GM18868 (cell line): ENCODE measurements around the gene METTL4.
"Not testable (repeated sequence)": the region's sequence is repeated elsewhere in the genome, so short reads cannot be mapped to it uniquely, and the experiment has no call there.

Source experiments
- ATAC-seq: cut with Tn5 transposase; IDR thresholded peaks from one replicate; pipeline ENCODE4 v1.9.1; 2021; ENCODE audit warnings: mild to moderate bottlenecking, moderate library complexity; ENCODE audit not compliant: unreplicated experiment

The METTL4 gene

GRCh38 chr18:2564373-2564772 is 6.9 kb downstream of the METTL4 start:
- ATAC-seq = no peak

- ATAC-seq = no peak
These were observed 12.1 kb downstream of the METTL4 start for GRCh38 chr18:2559249-2559648.

GRCh38 chr18:2557536-2557935 is 13.8 kb downstream of the METTL4 start:
- no peak for ATAC-seq

- no peak for ATAC-seq
These were observed 15.4 kb downstream of the METTL4 start for GRCh38 chr18:2555895-2556294.

GRCh38 chr18:2554696-2555095 is 16.6 kb downstream of the METTL4 start:
- ATAC-seq = no peak

GRCh38 chr18:2551425-2551824 is 19.9 kb downstream of the METTL4 start:
- no peak for ATAC-seq

GRCh38 chr18:2549462-2549861 is 21.8 kb downstream of the METTL4 start:
- no peak for ATAC-seq

GRCh38 chr18:2547477-2548087 is 23.7 kb downstream of the METTL4 start:
- ATAC-seq = peak; percentile 84

- ATAC-seq = no peak
These were observed 26.1 kb downstream of the METTL4 start for GRCh38 chr18:2545155-2545554.

- peak; percentile 85 for ATAC-seq
These were observed 29.3 kb downstream of the METTL4 start for GRCh38 chr18:2541925-2542563.

- ATAC-seq = no peak
These were observed 30.7 kb downstream of the METTL4 start for GRCh38 chr18:2540575-2540974.

GRCh38 chr18:2538844-2539243 is 32.5 kb downstream of the METTL4 start:
- ATAC-seq = no peak

- ATAC-seq = no peak
These were observed 33.1 kb downstream of the METTL4 start for GRCh38 chr18:2538236-2538635.

GRCh38 chr18:2537296-2537695 is 34.0 kb downstream of the METTL4 start:
- no peak for ATAC-seq

- ATAC-seq = no peak
These were observed 34.8 kb downstream of the METTL4 start for GRCh38 chr18:2536493-2536892.

GRCh38 chr18:2536063-2536462 is 35.2 kb downstream of the METTL4 start:
- ATAC-seq = no peak

- peak; percentile 9 for ATAC-seq
These were observed 35.8 kb downstream of the METTL4 start for GRCh38 chr18:2535419-2535910.

- peak; percentile 52 for ATAC-seq
These were observed 36.4 kb downstream of the METTL4 start for GRCh38 chr18:2534906-2535305.

GRCh38 chr18:2532797-2533196 is 38.5 kb downstream of the METTL4 start:
- ATAC-seq = no peak

GRCh38 chr18:2531751-2532150 is 39.6 kb downstream of the METTL4 start:
- ATAC-seq = no peak

- ATAC-seq = no peak
These were observed 42.2 kb downstream of the METTL4 start for GRCh38 chr18:2529154-2529553.

GRCh38 chr18:2526329-2526728 is 45.0 kb downstream of the METTL4 start:
- ATAC-seq = no peak

- not testable (repeated sequence) for ATAC-seq
These were observed 46.5 kb downstream of the METTL4 start for GRCh38 chr18:2524794-2525198.
